Activated CD4-positive, CD25-positive, alpha-beta regulatory T cell treated with anti-CD3 and anti-CD28 coated beads, Interleukin-2, amount 50 U/mL, for 16 hours (primary cell): ENCODE measurements around the gene RNF138.
"Not testable (repeated sequence)": the region's sequence is repeated elsewhere in the genome, so short reads cannot be mapped to it uniquely, and the experiment has no call there.

ENCODE experiments used
- DNase-seq: peaks from one replicate; pipeline ENCODE4 v3.0.0-alpha.2; 2020; ENCODE audit warnings: low read depth, low spot score

Gene RNF138

GRCh38 chr18:32175265-32175664, 83.6 kb downstream of the RNF138 start:
- DNase-seq, result no peak

DNA sequence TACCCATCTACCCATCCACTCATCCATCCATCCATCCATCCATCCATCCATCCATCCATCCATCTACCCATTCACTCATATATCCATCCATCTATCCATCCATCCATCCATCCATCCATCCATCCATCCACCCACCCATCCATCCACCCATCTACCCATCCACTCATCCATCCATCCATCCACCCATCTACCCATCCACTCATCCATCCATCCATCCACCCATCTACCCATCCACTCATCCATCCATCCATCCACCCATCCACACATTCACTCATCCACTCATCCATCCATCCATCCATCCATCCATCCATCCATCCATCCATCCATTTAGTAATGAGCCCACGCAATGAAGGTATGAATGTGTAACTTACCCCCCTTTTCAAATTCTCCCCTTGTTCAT, 85.1 kb downstream of the RNF138 start:
- DNase-seq, result not testable (repeated sequence)

DNA sequence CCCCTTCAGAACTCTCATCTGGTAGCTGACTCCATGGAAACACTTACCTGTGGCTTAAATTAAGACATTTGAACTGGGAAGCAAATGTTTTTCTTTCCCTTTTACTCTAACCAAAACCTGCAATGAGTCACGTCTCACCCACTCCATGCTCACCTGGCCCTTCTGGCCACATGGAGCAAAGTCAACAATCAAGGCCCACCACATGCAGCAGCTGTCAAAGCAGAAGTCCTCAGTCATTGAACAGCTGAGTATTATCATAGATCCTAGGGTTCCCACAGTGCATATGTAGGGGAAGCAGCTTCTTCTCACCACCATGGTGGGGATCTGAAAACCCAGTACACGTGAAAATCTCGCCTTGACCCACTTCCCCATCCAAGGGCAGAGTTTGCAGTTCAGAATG, 85.9 kb downstream of the RNF138 start:
- DNase-seq, result no peak
